ENCODE measurements around the gene TMEM238.
"Not testable (repeated sequence)": the region's sequence is repeated elsewhere in the genome, so short reads cannot be mapped to it uniquely, and the experiment has no call there.

TMEM238 gene, protein sequence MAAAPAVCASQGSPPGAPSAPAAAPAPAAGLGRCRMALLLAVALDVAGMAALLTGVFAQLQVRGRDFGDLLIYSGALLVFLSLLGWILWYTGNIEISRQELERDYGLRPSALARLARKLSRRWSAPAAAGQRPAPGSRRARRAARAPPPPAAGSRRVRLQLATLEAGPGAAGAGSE

DNA sequence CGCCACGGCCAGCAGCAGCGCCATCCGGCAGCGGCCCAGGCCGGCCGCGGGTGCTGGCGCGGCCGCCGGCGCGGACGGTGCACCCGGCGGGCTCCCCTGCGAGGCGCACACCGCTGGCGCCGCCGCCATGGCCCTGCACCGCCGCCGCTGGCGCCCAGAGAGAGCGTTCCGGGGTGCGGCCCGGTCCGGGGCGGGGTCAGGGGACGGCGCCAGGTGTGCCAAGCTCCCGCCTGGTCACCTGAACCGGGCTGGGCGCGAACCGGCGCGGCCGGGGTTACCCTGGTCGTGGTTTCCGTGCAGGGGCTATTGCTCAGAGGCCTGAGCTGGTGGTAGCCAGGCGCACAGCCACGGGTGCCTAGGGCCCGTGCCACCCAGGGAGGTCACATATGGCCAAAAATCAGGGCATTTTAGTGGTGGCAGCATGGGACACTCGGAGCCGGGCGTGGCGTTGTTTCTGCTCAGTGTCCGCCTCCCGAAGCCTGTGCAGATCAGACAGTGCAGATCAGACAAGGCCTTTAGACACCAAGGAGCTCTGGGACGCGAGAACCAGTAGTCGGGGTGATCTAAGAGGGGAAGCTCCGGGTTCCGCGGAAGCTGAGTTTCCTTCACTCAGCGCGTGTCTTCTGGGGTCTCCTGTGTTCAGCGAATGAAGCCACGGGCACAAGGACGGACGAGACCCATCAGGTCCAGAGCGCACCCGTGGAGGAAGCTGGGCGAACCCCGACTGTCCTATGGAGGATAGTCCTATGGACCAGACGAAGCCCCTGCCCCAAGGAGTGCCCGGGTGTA is at the start of gene TMEM238:
Gene TMEM238 (minus strand): TSS at position 162 of the 789 bp plus-strand sequence. CDS start 33 bp downstream, at position 129.
- peak within 1 kb of the TSS; percentile 99 for H3K4me2 ChIP-seq
- peaks cover 56% of the 10 kb centered on the region for H3K4me1 ChIP-seq
- H3K27me3 ChIP-seq, result no peaks in the 10 kb centered on the region
- H3K36me3 ChIP-seq, result peaks cover 30% of the 10 kb centered on the region
- peak within 1 kb of the TSS; percentile 92 for H3K4me3 ChIP-seq
- peak within 1 kb of the TSS; percentile 99 for H3K9ac ChIP-seq
- no peaks in the 10 kb centered on the region for H3K9me3 ChIP-seq
- peaks cover 36% of the 10 kb centered on the region for H4K20me1 ChIP-seq
- H3K27ac ChIP-seq, result peak within 1 kb of the TSS; percentile 96
- TF ChIP-seq Cebpa-rat (IDR thresholded peaks at IDR 0.05), result no peak

GRCh38 chr19:55433292-55433691 is 49.2 kb upstream of the TMEM238 start:
- no peak overlapping the region for H3K4me3 ChIP-seq
- no peaks in the 10 kb centered on the region for H4K20me1 ChIP-seq
- H3K4me1 ChIP-seq, result no peaks in the 10 kb centered on the region
- H3K27me3 ChIP-seq, result peaks cover 28% of the 10 kb centered on the region
- H3K9ac ChIP-seq, result no peak overlapping the region
- no peak for TF ChIP-seq Cebpa-rat (IDR thresholded peaks at IDR 0.05)
- no peak overlapping the region for H3K27ac ChIP-seq
- no peak overlapping the region for H3K4me2 ChIP-seq
- H3K9me3 ChIP-seq, result peaks cover 33% of the 10 kb centered on the region
- no peaks in the 10 kb centered on the region for H3K36me3 ChIP-seq

- Histone ChIP-seq H3K36me3 (no peaks in the 10 kb centered on the region), H3K9me3 (peaks cover 33% of the 10 kb centered on the region), H3K4me3 (no peak overlapping the region), H3K4me2 (no peak overlapping the region), H3K4me1 (no peaks in the 10 kb centered on the region), H3K27me3 (peaks cover 22% of the 10 kb centered on the region; the same call in 1 of the 2 replicates), H3K9ac (no peak overlapping the region), H3K27ac (no peak overlapping the region), H4K20me1 (no peaks in the 10 kb centered on the region)
- TF ChIP-seq Cebpa-rat (IDR thresholded peaks at IDR 0.05), result no peak
Measured at GRCh38 chr19:55432241-55432959, 48.3 kb upstream of the TMEM238 start.

GRCh38 chr19:55431183-55431582 is 47.1 kb upstream of the TMEM238 start:
- H3K27ac ChIP-seq, result no peak overlapping the region
- no peaks in the 10 kb centered on the region for H4K20me1 ChIP-seq
- H3K4me2 ChIP-seq, result no peak overlapping the region
- TF ChIP-seq Cebpa-rat (IDR thresholded peaks at IDR 0.05), result no peak
- no peak overlapping the region for H3K9ac ChIP-seq
- no peak overlapping the region for H3K4me3 ChIP-seq
- peaks cover 10% of the 10 kb centered on the region; the same call in 1 of the 2 replicates for H3K27me3 ChIP-seq
- H3K9me3 ChIP-seq, result peaks cover 33% of the 10 kb centered on the region
- no peaks in the 10 kb centered on the region for H3K36me3 ChIP-seq
- H3K4me1 ChIP-seq, result no peaks in the 10 kb centered on the region

DNA sequence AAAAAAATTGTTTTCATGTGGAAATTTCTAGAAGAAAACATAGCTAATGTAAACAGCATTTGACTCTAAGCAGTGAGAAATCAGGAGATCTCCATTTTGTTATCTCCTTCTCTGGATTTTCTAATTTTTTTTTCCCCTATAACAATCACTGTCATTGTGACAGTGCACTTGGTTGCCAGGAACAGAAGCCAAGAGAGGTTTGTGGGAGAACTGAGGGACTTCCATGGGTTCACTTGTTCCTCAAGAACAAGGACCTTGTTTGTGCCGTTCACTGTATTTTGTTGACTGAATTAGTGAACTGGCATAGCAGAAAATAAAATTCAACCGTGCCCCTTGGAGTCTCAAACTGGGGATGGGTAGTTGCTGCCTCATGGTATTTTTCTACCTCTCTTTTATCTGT is 42.0 kb upstream of the TMEM238 start:
- peaks cover 11% of the 10 kb centered on the region; the same call in 1 of the 2 replicates for H3K9me3 ChIP-seq
- H3K27ac ChIP-seq, result no peak overlapping the region
- no peaks in the 10 kb centered on the region for H4K20me1 ChIP-seq
- no peak overlapping the region for H3K4me2 ChIP-seq
- no peak overlapping the region for H3K4me3 ChIP-seq
- H3K4me1 ChIP-seq, result peaks cover 16% of the 10 kb centered on the region
- TF ChIP-seq Cebpa-rat (IDR thresholded peaks at IDR 0.05), result no peak
- H3K36me3 ChIP-seq, result no peaks in the 10 kb centered on the region
- H3K27me3 ChIP-seq, result no peaks in the 10 kb centered on the region
- no peak overlapping the region for H3K9ac ChIP-seq

- Histone ChIP-seq H3K4me1 (peaks cover 27% of the 10 kb centered on the region), H4K20me1 (no peaks in the 10 kb centered on the region), H3K36me3 (peaks cover 8% of the 10 kb centered on the region; the same call in 1 of the 2 replicates), H3K4me2 (no peak overlapping the region), H3K9ac (no peak overlapping the region), H3K27me3 (no peaks in the 10 kb centered on the region), H3K4me3 (no peak overlapping the region), H3K27ac (no peak overlapping the region), H3K9me3 (peaks cover 11% of the 10 kb centered on the region)
- TF ChIP-seq Cebpa-rat (IDR thresholded peaks at IDR 0.05), result no peak
Measured at GRCh38 chr19:55424518-55424917, 40.4 kb upstream of the TMEM238 start.

- H3K4me2 ChIP-seq, result no peak overlapping the region
- no peak overlapping the region for H3K4me3 ChIP-seq
- no peak for TF ChIP-seq Cebpa-rat (IDR thresholded peaks at IDR 0.05)
- H3K9ac ChIP-seq, result no peak overlapping the region
- H3K27ac ChIP-seq, result no peak overlapping the region
- H3K36me3 ChIP-seq, result peaks cover 10% of the 10 kb centered on the region; the same call in 1 of the 2 replicates
- H3K27me3 ChIP-seq, result no peaks in the 10 kb centered on the region
- H3K9me3 ChIP-seq, result peaks cover 15% of the 10 kb centered on the region
- peaks cover 38% of the 10 kb centered on the region for H3K4me1 ChIP-seq
- no peaks in the 10 kb centered on the region for H4K20me1 ChIP-seq
Measured at GRCh38 chr19:55423225-55424005, 39.3 kb upstream of the TMEM238 start.

DNA sequence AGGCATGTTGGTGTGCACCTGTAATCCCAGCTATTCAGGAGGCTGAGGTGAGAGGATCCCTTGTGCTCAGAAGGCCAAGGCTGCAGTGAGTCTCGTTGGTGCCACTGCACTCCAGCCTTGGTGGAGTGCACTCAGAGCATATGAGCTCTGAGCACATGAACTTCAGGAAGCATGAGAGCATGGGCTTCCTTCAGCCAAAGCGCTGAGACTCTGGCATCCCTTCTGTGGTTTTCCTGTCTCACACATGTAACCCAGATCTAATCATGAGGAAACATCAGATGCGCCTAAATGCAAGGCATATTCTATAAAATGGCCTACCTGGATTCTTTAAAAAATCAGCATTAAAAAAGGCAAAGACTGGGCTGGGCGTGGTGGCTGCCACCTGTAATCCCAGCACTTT is 37.2 kb upstream of the TMEM238 start:
- not testable (repeated sequence) for H3K27me3 ChIP-seq, H3K4me3 ChIP-seq, H3K9ac ChIP-seq

DNA sequence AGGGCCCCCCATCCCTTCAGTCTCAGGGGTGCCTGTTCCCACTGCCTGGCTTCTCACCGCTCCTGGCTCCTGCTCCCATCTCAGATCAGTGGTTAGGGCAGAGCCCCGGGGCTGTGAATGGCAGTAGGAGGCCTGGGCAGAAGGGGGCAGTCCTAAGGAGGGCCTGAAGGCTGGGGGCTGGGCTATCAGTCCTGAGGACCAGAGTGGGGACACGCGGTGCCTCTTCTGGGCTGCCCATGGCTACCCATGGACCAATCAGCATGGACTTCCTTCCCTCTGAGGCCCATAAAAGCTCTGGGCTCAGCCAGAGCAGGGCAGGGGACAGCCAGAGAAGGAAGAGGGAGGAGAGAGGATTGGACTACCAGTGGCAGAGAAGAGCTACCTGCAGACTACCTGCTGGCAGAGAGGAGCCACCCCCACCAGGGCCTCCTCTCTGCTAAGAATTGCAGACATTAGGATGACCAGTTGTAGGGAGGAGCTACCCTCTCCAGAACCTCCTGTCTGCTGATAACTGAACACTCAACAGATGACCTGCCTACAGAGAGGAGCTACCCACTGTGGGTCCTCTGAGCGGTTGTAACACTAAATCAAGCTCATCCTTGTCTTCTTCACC is 35.6 kb upstream of the TMEM238 start:
- no peaks in the 10 kb centered on the region for H3K27me3 ChIP-seq
- H3K9ac ChIP-seq, result no peak overlapping the region
- H3K36me3 ChIP-seq, result peaks cover 10% of the 10 kb centered on the region; the same call in 1 of the 2 replicates
- peaks cover 50% of the 10 kb centered on the region for H3K4me1 ChIP-seq
- peaks cover 15% of the 10 kb centered on the region for H3K9me3 ChIP-seq
- TF ChIP-seq Cebpa-rat (IDR thresholded peaks at IDR 0.05), result no peak
- no peaks in the 10 kb centered on the region for H4K20me1 ChIP-seq
- H3K4me3 ChIP-seq, result peak overlapping the region; percentile 11; the same call in 1 of the 2 replicates
- H3K4me2 ChIP-seq, result 0 out of 2 replicates have a peak overlapping the region, but pooled peaks have one; percentile 28
- peak overlapping the region; percentile 28; the same call in 1 of the 2 replicates for H3K27ac ChIP-seq

More for the DNA sequence above, 37.2 kb upstream of the TMEM238 start:
- peak overlapping the region; percentile 56 for H3K4me2 ChIP-seq
- peaks cover 50% of the 10 kb centered on the region for H3K4me1 ChIP-seq
- H3K36me3 ChIP-seq, result peaks cover 10% of the 10 kb centered on the region; the same call in 1 of the 2 replicates
- peak overlapping the region; percentile 78 for H3K27ac ChIP-seq
- H4K20me1 ChIP-seq, result not testable (repeated sequence)
- peaks cover 15% of the 10 kb centered on the region for H3K9me3 ChIP-seq
